H1 (cell line): ENCODE data around the gene GLDC. TPM values are rescaled to one million over a fixed set of nuclear protein-coding genes. Genes with fewer than 3 reads are reported as not detected.

Experiments
- CTBP2 ChIP-seq: IDR thresholded peaks from 2 replicates; pipeline ENCODE4 v1.7.0; 2011; ENCODE audit warnings: borderline replicate concordance, mild to moderate bottlenecking, moderate library complexity, mixed read lengths, low read length; ENCODE audit not compliant: insufficient read depth, insufficient read length
- RNF2 ChIP-seq: fragments of 200-900, 300-1000 bp; sonication (generic); IDR thresholded peaks from 2 replicates; pipeline ENCODE4 v1.7.1; 2016; ENCODE audit warnings: borderline replicate concordance, low read depth, mild to moderate bottlenecking, antibody characterized with exemption, low read length; ENCODE audit not compliant: poor library complexity, severe bottlenecking; ENCODE audit errors: missing control alignments
- TEAD4 ChIP-seq: IDR thresholded peaks from 2 replicates; pipeline ENCODE4 v1.6.1; 2012; ENCODE audit warnings: low read depth, low read length, inconsistent platforms, mixed read lengths
- polyA plus RNA-seq, 7 experiments: library from polyadenylated mRNA; depleted of rRNA in 3 of 7; stranded (reverse) in 5 of 7; unstranded in 2 of 7; fragments of >200 nt in 5 of 7; fragments of 200-250 nt in 2 of 7; gene quantifications; 1 replicate in 5 of 7; 2 replicates in 1 of 7; 4 replicates in 1 of 7; pipeline versions ENCODE4 v1.2.1 to v1.2.3, GENCODE V29; 2011 to 2013; ENCODE audit warnings: missing spikeins in 2 of 7, mixed read lengths in 2 of 7
- total RNA-seq: library from RNA; stranded (reverse); fragmentation: NEBNext Ultra II Directional; extraction: Animal tissue kit (Norgen Biotek cat#: 25700); gene quantifications from 2 replicates; pipeline ENCODE4 v1.2.1, GENCODE V29; 2021

Gene GLDC
- total and polyA plus RNA-seq, 2 of the 8 experiments (the other 6 are each of a cell fraction or from before 2014, with no cell fraction given): 48.8 to 101 TPM

DNA sequence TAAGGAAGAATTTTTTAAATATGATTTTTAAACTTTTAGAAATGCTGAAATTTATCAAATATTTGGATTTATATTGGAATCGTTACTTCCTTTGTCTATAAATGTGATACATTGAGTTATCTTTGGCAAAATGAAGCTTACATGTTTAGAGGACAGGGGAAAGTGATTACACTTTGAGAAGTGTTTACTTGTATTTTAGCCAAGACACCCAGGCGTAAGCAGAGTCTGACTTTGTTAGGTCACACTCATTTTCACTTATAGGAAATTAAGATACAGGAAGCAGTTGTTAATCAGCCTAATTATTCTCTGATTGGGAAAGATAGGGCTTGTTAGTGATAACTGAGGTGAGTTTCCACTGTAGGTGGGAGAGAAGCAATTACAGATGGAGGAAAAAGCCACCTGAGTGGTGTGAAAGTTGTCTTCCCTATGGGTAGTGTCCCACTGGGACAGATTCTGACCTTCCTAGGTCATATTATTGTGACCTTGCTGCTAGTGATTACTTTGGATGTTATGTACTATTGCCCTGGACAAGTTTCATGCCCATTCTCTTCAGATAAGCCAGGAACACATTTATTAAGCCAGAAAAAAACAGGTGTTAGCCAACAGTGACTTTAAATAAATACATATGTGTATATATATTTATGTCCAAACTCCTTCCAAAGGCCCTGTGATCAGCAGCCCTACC, 143.9 kb downstream of the GLDC start (continued):
- TF ChIP-seq RNF2 (no peak), CTBP2 (no peak), TEAD4 (no peak)
